SH-SY5Y (cell line): Measurements from ENCODE around the gene LYVE1.

Source experiments
- GATA2 ChIP-seq: IDR thresholded peaks from 2 replicates; pipeline ENCODE4 v1.6.1; 2011; ENCODE audit warnings: mild to moderate bottlenecking, low read depth, low read length
- GATA3 ChIP-seq: IDR thresholded peaks from 2 replicates; pipeline ENCODE4 v1.6.1; 2011; ENCODE audit warnings: low read depth, mild to moderate bottlenecking, low read length, moderate library complexity

The LYVE1 gene

GRCh38 chr11:10579700-10580099 is 11.2 kb upstream of the LYVE1 start:
- TF ChIP-seq GATA3 = no peak
- TF ChIP-seq GATA2 = no peak

GRCh38 chr11:10576035-10576398 is 7.6 kb upstream of the LYVE1 start:
- TF ChIP-seq GATA3 (no peak), GATA2 (no peak)

- TF ChIP-seq GATA2 (no peak), GATA3 (no peak)
These were observed 7.0 kb upstream of the LYVE1 start for GRCh38 chr11:10575346-10576034.

- TF ChIP-seq GATA2 = no peak
- TF ChIP-seq GATA3 = no peak
These were observed 5.1 kb upstream of the LYVE1 start for GRCh38 chr11:10573556-10573955.

GRCh38 chr11:10573028-10573427 is 4.6 kb upstream of the LYVE1 start:
- TF ChIP-seq GATA2 (no peak), GATA3 (no peak)

GRCh38 chr11:10572533-10572932 is 4.1 kb upstream of the LYVE1 start:
- TF ChIP-seq GATA2 (no peak), GATA3 (no peak)

GRCh38 chr11:10567446-10567845 is 1.0 kb downstream of the LYVE1 start:
- TF ChIP-seq GATA3 (no peak), GATA2 (no peak)

GRCh38 chr11:10566257-10566957 is 2.1 kb downstream of the LYVE1 start:
- TF ChIP-seq GATA3 (no peak), GATA2 (no peak)

GRCh38 chr11:10565493-10565892 is 3.0 kb downstream of the LYVE1 start:
- TF ChIP-seq GATA2 (no peak), GATA3 (no peak)

- TF ChIP-seq GATA2 (no peak), GATA3 (no peak)
These were observed 3.7 kb downstream of the LYVE1 start for GRCh38 chr11:10564696-10565318.

GRCh38 chr11:10564030-10564429 is 4.4 kb downstream of the LYVE1 start:
- TF ChIP-seq GATA3 (no peak), GATA2 (no peak)

GRCh38 chr11:10561947-10562346 is 6.5 kb downstream of the LYVE1 start:
- TF ChIP-seq GATA2 (no peak), GATA3 (no peak)

- TF ChIP-seq GATA2 = no peak
- no peak for TF ChIP-seq GATA3
These were observed 7.2 kb downstream of the LYVE1 start for GRCh38 chr11:10561043-10561818.

- no peak for TF ChIP-seq GATA2
- no peak for TF ChIP-seq GATA3
These were observed 10.2 kb downstream of the LYVE1 start for GRCh38 chr11:10558288-10558687.
